NCI-H774 (cell line): ENCODE data around the gene TMEM255B.
"Not testable (repeated sequence)": the region's sequence is repeated elsewhere in the genome, so short reads cannot be mapped to it uniquely, and the experiment has no call there.

Source experiments
- DNase-seq: peaks from one replicate; lab custom pipeline; 2025; lab: John Stamatoyannopoulos, UW

The TMEM255B gene

GRCh38 chr13:113787694-113788093 lies 28.7 kb downstream of the TMEM255B start:
- no peak for DNase-seq

GRCh38 chr13:113788413-113789135 lies 29.5 kb downstream of the TMEM255B start:
- no peak for DNase-seq

- no peak for DNase-seq
These were observed 30.1 kb downstream of the TMEM255B start for GRCh38 chr13:113789167-113789566.

- not testable (repeated sequence) for DNase-seq
These were observed 30.9 kb downstream of the TMEM255B start for GRCh38 chr13:113789931-113790330.

GRCh38 chr13:113791226-113791625 lies 32.2 kb downstream of the TMEM255B start:
- no peak for DNase-seq

GRCh38 chr13:113791761-113792160 lies 32.7 kb downstream of the TMEM255B start:
- DNase-seq: no peak

GRCh38 chr13:113792236-113792770 lies 33.3 kb downstream of the TMEM255B start:
- no peak for DNase-seq

- no peak for DNase-seq
These were observed 34.1 kb downstream of the TMEM255B start for GRCh38 chr13:113792886-113793717.

- DNase-seq: no peak
These were observed 34.7 kb downstream of the TMEM255B start for GRCh38 chr13:113793718-113794085.

GRCh38 chr13:113794086-113794485 lies 35.1 kb downstream of the TMEM255B start:
- DNase-seq: no peak

GRCh38 chr13:113794764-113795173 lies 35.7 kb downstream of the TMEM255B start:
- DNase-seq: no peak

GRCh38 chr13:113795362-113795761 lies 36.3 kb downstream of the TMEM255B start:
- not testable (repeated sequence) for DNase-seq

GRCh38 chr13:113796211-113796963 lies 37.4 kb downstream of the TMEM255B start:
- no peak for DNase-seq

- DNase-seq: no peak
These were observed 38.1 kb downstream of the TMEM255B start for GRCh38 chr13:113796964-113797676.

GRCh38 chr13:113798200-113798811 lies 39.3 kb downstream of the TMEM255B start:
- no peak for DNase-seq

- no peak for DNase-seq
These were observed 41.5 kb downstream of the TMEM255B start for GRCh38 chr13:113800576-113800926.

GRCh38 chr13:113801289-113801961 lies 42.4 kb downstream of the TMEM255B start:
- DNase-seq: no peak

- no peak for DNase-seq
These were observed 43.1 kb downstream of the TMEM255B start for GRCh38 chr13:113802090-113802531.

- no peak for DNase-seq
These were observed 43.7 kb downstream of the TMEM255B start for GRCh38 chr13:113802761-113803160.

- no peak for DNase-seq
These were observed 44.5 kb downstream of the TMEM255B start for GRCh38 chr13:113803409-113804016.
